Naive thymus-derived CD8-positive, alpha-beta T cell (primary cell): Measurements from ENCODE around the gene TMEM132D. TPM values are rescaled to one million over a fixed set of nuclear protein-coding genes. Genes with fewer than 3 reads are reported as not detected.

Experiments used
- ATAC-seq, 2 donors: fragments of 150-1000 bp; cut with Tn5 transposase in 1 of 2; sonication (Bioruptor Pico), chemical (Tn5 transposase) in 1 of 2; 1 replicate in 1 of 2; 2 replicates in 1 of 2; pipeline ENCODE4 v1.10.0; 2021; ENCODE audit warnings: mild to moderate bottlenecking in 2 of 2, moderate library complexity in 2 of 2
- POLR2A ChIA-PET: fragments of 350-600 bp; sonication (Branson Sonifier 250); formaldehyde crosslinking; loops from one replicate; lab custom pipeline; 2021; ENCODE audit warnings: antibody characterized with exemption; lab: Charles Lee
- DNase-seq, 10 donors: peaks; one replicate each; pipeline versions ENCODE4 v3.0.0 to v3.0.0-alpha.2; 2020 to 2022
- H3K27ac Mint-ChIP-seq, 10 donors: one replicate each; pipeline ENCODE4 v1.8.0; 2020 to 2022; ENCODE audit warnings: mild to moderate bottlenecking in 10 of 10, mixed read lengths in 10 of 10, moderate library complexity in 4 of 10, inconsistent platforms in 1 of 10
- H3K27me3 Mint-ChIP-seq, 5 donors: one replicate each; pipeline ENCODE4 v1.8.0; 2021 to 2022; ENCODE audit warnings: mixed read lengths in 5 of 5
- H3K36me3 Mint-ChIP-seq, 3 donors: one replicate each; pipeline ENCODE4 v1.8.0; 2020 to 2022; ENCODE audit warnings: mixed read lengths in 3 of 3, mild to moderate bottlenecking in 2 of 3, inconsistent platforms in 1 of 3
- H3K4me1 Mint-ChIP-seq, 4 donors: one replicate each; pipeline ENCODE4 v1.8.0; 2021 to 2022; ENCODE audit warnings: mixed read lengths in 4 of 4
- H3K4me3 Mint-ChIP-seq, 10 donors: one replicate each; pipeline ENCODE4 v1.8.0; 2020 to 2022; ENCODE audit warnings: mild to moderate bottlenecking in 10 of 10, mixed read lengths in 10 of 10, moderate library complexity in 6 of 10, inconsistent platforms in 1 of 10
- H3K9me3 Mint-ChIP-seq, 9 donors: one replicate each; pipeline ENCODE4 v1.8.0; 2020 to 2022; ENCODE audit warnings: mixed read lengths in 9 of 9, mild to moderate bottlenecking in 3 of 9, inconsistent platforms in 1 of 9, moderate library complexity in 1 of 9
- polyA plus RNA-seq, 3 donors: library from polyadenylated mRNA; unstranded; fragments of 300-500 nt; fragmentation: Illumina TruSeq; gene quantifications; one replicate each; pipeline ENCODE4 v1.2.3, GENCODE V29; 2021
- total RNA-seq, 8 experiments: library from RNA in 2 of 8; stranded (reverse) in 2 of 8; gene quantifications; one replicate each; pipeline ENCODE4 v1.2.3 and lab custom pipeline; 2021 to 2026

TMEM132D gene
- total and polyA plus RNA-seq, 5 experiments from 2014 or later, result not detected

DNA sequence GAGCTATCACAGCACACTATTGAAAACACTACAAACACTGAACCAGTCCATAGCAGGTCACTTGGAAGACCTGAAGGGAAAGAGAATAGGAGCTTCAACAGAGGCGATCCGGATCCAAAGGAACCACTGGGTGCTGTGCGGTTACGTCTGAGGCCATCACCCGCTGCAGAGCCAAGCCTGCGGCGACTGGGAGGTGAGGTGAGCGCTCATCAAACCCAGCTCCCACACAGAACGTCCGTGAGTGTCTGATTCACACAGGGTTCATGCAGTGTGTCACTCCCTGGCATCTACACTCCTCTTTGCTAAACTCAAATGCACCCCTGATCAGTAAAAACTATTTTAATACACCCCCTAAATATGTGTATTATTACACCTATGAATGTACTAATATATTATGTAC is 64.1 kb downstream of the TMEM132D start:
- H3K27me3 Mint-ChIP-seq, result peaks cover 0 to 4% (median under 1%) of the 10 kb centered on the region in 5 donors
- H3K9me3 Mint-ChIP-seq, result no peaks in the 10 kb centered on the region
- H3K4me3 Mint-ChIP-seq, result no peak overlapping the region
- no peaks in the 10 kb centered on the region for H3K36me3 Mint-ChIP-seq
- ATAC-seq, result no peak
- H3K27ac Mint-ChIP-seq, result no peak overlapping the region
- POLR2A ChIA-PET, result no interaction called here
- no peaks in the 10 kb centered on the region for H3K4me1 Mint-ChIP-seq
- no peak for DNase-seq

DNA sequence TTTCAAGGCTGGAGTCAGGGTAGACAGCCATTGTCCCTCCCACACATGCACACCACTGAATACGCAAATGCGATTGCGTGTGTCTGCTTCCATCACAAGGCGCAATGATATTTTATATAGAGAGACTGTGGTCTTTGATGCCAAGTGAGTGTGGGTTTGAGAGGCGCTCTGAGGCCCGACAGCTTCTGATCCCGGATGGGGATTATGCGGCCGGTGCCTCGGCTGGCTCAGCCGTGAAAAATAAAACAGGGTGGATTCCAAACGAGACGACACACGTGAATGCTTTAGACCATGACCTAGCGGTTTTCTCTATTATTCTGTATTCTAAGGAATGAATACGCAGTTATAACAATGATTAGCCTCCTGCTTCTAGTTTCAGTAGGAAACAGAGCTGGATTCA is 72.5 kb downstream of the TMEM132D start:
- Mint-ChIP-seq H3K4me3 (no peak overlapping the region), H3K4me1 (no peaks in the 10 kb centered on the region), H3K27ac (no peak overlapping the region), H3K36me3 (no peaks in the 10 kb centered on the region), H3K27me3 (peaks cover 0 to 7% (median 0%) of the 10 kb centered on the region in 5 donors), H3K9me3 (peaks cover 0 to 3% (median 0%) of the 10 kb centered on the region in 9 donors)
- POLR2A ChIA-PET, result no interaction called here
- ATAC-seq, result no peak
- no peak for DNase-seq

DNA sequence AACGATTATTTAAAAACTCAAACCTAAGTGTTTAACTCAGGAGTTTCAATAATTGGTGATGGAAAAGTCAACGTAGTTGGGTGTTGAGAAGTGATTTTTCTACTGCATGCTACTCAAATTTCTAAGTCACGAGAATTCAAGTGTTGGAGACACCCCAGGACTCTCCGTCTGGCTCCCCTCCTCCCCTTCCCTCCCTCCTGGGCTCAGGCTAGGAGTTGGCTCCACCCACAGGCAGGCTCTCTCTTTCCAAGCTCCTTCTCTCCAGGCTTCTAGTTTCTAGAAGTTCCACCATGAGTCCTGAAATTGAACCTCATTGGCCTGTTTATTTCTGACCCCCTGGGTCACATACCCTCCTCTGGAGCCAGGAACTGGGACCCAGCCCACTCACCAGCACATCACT is 73.0 kb downstream of the TMEM132D start:
- H3K4me3 Mint-ChIP-seq, result no peak overlapping the region
- POLR2A ChIA-PET, result no interaction called here
- H3K4me1 Mint-ChIP-seq, result no peaks in the 10 kb centered on the region
- DNase-seq, result no peak
- no peak overlapping the region for H3K27ac Mint-ChIP-seq
- peaks cover 0 to 3% (median 0%) of the 10 kb centered on the region in 9 donors for H3K9me3 Mint-ChIP-seq
- peaks cover 0 to 7% (median 0%) of the 10 kb centered on the region in 5 donors for H3K27me3 Mint-ChIP-seq
- ATAC-seq, result no peak
- no peaks in the 10 kb centered on the region for H3K36me3 Mint-ChIP-seq

DNA sequence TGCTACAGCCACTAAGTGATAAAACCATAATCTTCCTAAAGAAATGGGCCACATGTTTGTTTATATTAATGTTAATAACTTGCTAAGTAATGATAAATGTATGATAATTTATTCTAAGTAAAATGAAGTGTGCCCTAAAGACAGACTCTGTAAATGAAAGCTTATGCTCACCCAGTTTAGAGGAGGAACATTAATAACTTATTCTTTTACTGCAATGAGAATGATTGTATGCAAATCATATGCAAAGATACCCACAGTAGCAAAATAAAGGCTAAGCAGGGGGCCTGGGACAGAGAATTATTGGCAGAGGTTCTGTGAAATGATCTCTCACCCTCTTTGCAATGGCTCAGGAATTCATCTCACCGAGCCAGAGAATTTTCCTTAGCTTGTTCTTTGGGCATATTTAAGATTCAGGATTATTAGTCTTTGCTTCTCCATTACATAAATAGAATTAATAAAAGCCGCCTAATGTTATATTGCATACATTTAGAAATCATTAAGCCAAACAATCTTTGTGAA is 75.9 kb downstream of the TMEM132D start:
- Mint-ChIP-seq H3K4me1 (no peaks in the 10 kb centered on the region), H3K9me3 (peaks cover 0 to 4% (median 1%) of the 10 kb centered on the region in 9 donors), H3K4me3 (no peak overlapping the region), H3K27ac (no peak overlapping the region), H3K27me3 (peaks cover 0 to 9% (median 2%) of the 10 kb centered on the region in 5 donors), H3K36me3 (no peaks in the 10 kb centered on the region)
- no peak for ATAC-seq
- POLR2A ChIA-PET, result no interaction called here
- no peak for DNase-seq

DNA sequence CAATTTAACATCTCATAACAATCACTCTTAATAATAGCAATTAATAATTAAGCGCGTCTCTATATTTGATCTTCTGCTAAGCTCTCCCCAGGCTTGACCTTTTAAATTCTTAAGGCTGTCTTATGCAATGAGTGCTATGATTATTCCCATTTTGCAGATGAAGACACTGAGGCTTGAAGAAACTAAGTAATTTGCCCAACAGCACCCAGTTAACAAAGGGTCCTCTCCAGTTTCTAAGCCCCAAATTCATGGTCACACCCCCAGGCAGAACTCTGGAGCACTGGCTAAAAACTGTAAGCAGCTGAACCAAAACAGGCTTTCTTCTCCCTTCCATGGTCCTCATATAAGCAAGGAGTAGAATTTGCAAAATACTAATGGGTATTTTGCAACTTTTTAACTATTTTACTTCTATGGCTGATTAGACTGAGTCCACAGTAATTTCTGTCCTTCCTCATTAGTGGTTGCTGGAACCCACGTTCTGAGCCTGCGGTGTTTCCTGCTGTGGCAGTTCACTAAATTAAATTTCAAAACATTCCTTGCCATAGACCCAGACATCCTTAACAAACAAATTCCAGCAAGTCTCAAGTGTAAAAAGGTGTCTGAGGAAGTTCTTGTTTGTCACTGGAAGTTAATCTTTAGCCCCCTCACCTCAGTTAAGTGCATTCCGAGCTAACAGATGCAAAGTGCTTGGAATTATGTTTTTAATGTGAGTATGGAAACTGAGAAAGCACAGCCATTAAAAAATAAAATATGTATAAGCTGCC is 76.5 kb downstream of the TMEM132D start:
- Mint-ChIP-seq H3K9me3 (peaks cover 0 to 7% (median 3%) of the 10 kb centered on the region in 9 donors), H3K4me3 (no peak overlapping the region), H3K36me3 (no peaks in the 10 kb centered on the region), H3K27ac (no peak overlapping the region), H3K4me1 (no peaks in the 10 kb centered on the region), H3K27me3 (peaks cover 0 to 9% (median 2%) of the 10 kb centered on the region in 5 donors)
- no peak for ATAC-seq
- POLR2A ChIA-PET, result no interaction called here
- DNase-seq, result no peak

DNA sequence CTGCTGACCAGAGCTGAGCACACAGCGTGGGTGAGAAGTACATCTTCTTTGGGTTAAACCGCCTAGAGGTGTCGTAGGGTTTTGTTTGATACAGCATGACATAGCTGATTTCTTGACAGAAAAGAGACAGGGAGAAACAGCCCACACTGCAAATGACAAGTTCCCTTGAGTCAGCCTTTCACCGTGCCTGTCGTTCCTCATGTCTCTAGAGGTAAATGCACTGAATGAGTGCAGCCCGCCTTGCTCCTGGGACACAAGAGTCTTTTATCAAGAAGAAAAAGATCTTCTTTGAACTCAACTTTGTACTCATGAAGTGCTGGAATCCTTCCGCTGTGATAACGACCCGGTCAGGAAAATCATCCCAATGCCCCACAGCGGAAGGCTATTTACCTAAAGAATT is 77.6 kb downstream of the TMEM132D start:
- H3K36me3 Mint-ChIP-seq, result no peaks in the 10 kb centered on the region
- no peak for ATAC-seq
- POLR2A ChIA-PET, result no interaction called here

DNA sequence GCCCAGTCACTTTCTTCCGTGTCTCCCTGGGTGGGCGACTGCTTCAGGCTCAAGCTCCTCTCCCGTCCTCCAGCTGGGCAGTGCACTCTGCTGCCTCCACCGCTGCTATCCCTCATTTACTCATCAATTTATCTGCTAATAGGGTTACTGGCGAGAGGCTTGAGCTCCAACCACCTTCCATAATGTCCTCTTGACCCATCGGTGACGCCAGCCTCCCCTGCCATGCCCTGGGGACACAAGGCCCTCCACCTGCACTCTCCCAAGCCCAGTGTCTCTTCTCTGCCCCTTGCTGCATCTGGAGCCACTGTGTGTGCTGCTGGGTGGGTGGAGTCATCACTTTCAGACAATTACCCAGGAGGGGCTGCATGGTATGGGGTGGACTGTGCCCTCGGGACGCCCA is 78.5 kb downstream of the TMEM132D start:
- H3K36me3 Mint-ChIP-seq, result no peaks in the 10 kb centered on the region
- no peak overlapping the region for H3K27ac Mint-ChIP-seq
- H3K27me3 Mint-ChIP-seq, result peaks cover 0 to 9% (median 2%) of the 10 kb centered on the region in 5 donors
- H3K4me1 Mint-ChIP-seq, result no peaks in the 10 kb centered on the region
- POLR2A ChIA-PET, result no interaction called here
- DNase-seq, result no peak
- H3K9me3 Mint-ChIP-seq, result peaks cover 0 to 13% (median 4%) of the 10 kb centered on the region in 9 donors
- H3K4me3 Mint-ChIP-seq, result no peak overlapping the region
- no peak for ATAC-seq

More for the DNA sequence above, 77.6 kb downstream of the TMEM132D start:
- H3K9me3 Mint-ChIP-seq, result peaks cover 0 to 13% (median 4%) of the 10 kb centered on the region in 9 donors
- H3K4me1 Mint-ChIP-seq, result no peaks in the 10 kb centered on the region
- peaks cover 0 to 9% (median 2%) of the 10 kb centered on the region in 5 donors for H3K27me3 Mint-ChIP-seq
- DNase-seq, result no peak
- no peak overlapping the region for H3K27ac Mint-ChIP-seq
- H3K4me3 Mint-ChIP-seq, result no peak overlapping the region

DNA sequence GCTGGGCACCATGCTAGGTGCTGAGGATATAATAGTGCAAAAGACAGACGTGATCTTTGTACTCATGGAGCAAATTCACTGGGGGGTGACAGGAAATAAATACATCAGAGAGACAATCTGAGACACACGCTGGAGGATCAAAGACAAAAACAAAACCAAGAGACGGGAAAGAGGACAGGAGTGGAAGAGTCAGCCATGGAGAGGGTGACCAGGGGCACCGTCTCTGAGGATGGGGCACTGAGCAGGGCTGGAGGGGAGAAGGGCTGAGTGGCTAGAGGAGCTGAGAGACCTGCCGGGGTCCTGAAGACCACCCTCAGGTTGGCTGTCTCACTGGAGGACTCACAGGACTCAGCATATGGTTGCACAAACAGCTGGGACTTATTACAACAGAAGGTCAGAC is 81.9 kb downstream of the TMEM132D start:
- Mint-ChIP-seq H3K27me3 (peaks cover 0 to 9% (median 2%) of the 10 kb centered on the region in 5 donors), H3K36me3 (no peaks in the 10 kb centered on the region), H3K4me3 (no peak overlapping the region), H3K27ac (no peak overlapping the region), H3K4me1 (no peaks in the 10 kb centered on the region), H3K9me3 (peaks cover 0 to 17% (median 4%) of the 10 kb centered on the region in 9 donors)
- ATAC-seq, result no peak
- POLR2A ChIA-PET, result no interaction called here
- no peak for DNase-seq

DNA sequence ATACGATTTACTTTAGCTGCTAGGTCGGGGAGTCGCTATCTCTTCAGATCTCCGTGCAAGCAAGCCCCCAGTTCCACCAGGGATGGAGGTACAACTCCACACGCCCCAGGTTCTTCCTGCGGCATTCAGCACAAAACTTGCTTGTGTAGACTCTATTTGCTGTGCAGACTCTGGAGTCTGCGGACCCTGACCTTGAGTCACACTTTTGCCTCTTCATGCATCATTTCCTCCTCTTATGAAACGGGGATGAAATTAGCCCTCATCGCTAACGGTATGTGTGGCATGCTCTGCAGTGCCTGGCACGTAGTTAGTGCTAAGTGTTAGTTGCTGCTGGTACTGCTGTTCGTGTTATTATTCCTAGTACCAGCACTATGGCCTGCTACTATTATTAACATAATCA is 84.4 kb downstream of the TMEM132D start:
- POLR2A ChIA-PET, result no interaction called here
- ATAC-seq (no peak), DNase-seq (no peak)
- peaks cover 0 to 17% (median 4%) of the 10 kb centered on the region in 9 donors for H3K9me3 Mint-ChIP-seq
- H3K27ac Mint-ChIP-seq, result no peak overlapping the region
- H3K4me3 Mint-ChIP-seq, result no peak overlapping the region
- no peaks in the 10 kb centered on the region for H3K36me3 Mint-ChIP-seq
- H3K4me1 Mint-ChIP-seq, result no peaks in the 10 kb centered on the region
- peaks cover 0 to 6% (median 0%) of the 10 kb centered on the region in 5 donors for H3K27me3 Mint-ChIP-seq

DNA sequence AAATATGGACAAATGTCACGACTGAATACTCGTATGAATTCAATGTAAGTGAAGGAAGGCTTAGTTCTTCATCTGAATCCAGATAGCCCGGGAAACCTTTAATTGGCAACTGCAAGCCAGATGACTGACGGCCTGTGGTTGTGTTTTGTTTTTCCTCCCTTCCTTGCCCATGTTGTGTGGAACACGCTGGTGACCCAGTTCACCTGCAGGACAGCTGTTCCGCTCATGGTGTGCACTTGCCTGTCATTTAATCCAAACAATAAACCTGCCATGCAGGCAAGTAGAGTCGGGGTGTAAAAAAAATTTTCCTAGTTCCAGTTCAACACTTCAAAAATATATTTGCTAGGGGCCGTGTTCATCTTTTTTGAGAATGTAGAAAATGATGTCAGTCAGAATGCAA is 88.0 kb downstream of the TMEM132D start:
- Mint-ChIP-seq H3K36me3 (no peaks in the 10 kb centered on the region), H3K9me3 (peaks cover 0 to 7% (median 0%) of the 10 kb centered on the region in 9 donors), H3K27me3 (peaks cover 0 to 2% (median 0%) of the 10 kb centered on the region in 5 donors), H3K4me3 (no peak overlapping the region), H3K27ac (no peak overlapping the region), H3K4me1 (no peaks in the 10 kb centered on the region)
- no peak for ATAC-seq
- POLR2A ChIA-PET, result no interaction called here
- no peak for DNase-seq

DNA sequence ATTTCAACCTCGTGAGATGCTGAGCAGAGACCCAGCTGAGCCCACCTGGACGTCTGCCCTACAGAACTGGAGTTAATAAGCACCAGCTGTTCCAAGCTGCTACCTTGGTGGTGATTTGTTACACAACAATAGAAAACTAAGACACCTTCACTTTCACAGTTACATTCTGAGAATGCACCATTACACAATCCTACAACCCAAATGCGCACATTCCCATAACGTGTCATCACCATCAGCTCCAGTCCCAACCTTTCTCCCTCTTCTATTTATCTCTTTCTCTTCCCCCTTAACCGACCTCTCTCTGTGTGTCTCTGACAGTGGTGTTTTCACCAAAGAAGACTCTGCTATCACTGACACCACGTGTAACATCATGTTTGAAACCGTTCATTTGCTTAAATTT is 91.9 kb downstream of the TMEM132D start:
- Mint-ChIP-seq H3K27ac (no peak overlapping the region), H3K9me3 (peaks cover 0 to 11% (median 2%) of the 10 kb centered on the region in 9 donors), H3K36me3 (peaks cover 0 to 6% (median 0%) of the 10 kb centered on the region in 3 donors), H3K4me3 (no peak overlapping the region), H3K4me1 (no peaks in the 10 kb centered on the region), H3K27me3 (peaks cover 0 to 9% (median 0%) of the 10 kb centered on the region in 5 donors)
- POLR2A ChIA-PET, result no interaction called here
- DNase-seq (no peak), ATAC-seq (no peak)

DNA sequence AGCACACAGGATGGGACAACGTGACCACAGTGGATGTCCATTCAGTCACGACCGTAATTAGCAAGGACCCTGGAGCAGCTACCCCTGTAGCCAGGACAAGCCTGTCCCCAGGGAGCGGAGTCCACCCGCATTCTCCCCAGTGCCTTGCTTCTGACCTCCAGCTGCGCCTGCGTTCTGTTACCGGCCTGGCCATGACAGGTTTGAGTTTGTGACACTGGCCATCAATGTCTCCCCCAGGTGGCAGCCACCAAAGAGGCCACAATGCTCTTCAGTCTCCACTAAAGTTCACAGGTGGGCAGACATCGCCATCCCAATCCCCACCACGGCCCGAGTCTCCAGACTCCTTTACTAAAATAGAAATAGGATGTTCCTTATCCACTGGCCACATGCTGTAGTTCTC is 96.7 kb downstream of the TMEM132D start:
- peaks cover 0 to 9% (median 0%) of the 10 kb centered on the region in 5 donors for H3K27me3 Mint-ChIP-seq
- H3K4me1 Mint-ChIP-seq, result no peaks in the 10 kb centered on the region

DNA sequence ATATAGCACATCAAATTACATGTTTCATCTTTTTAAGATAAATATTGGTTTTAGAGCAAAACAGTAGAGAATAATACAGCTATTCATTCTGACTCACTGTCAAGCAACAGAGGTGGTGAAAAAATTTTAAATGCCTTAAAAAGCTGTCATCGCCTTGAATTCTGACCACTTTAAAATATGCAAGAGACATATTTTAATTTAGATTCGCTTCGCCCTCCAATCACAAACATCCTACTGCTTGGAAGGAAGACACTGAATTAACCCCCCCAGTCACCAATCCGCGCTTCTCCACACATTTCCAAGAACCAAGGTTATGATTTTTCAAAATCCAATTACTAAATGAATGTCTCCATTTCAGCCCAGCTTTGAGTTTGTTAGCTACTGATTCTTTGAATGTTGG is 112.4 kb downstream of the TMEM132D start:
- DNase-seq (no peak), ATAC-seq (no peak)
- POLR2A ChIA-PET, result no interaction called here
- Mint-ChIP-seq H3K9me3 (peaks cover 0 to 9% (median 2%) of the 10 kb centered on the region in 9 donors), H3K27ac (no peak overlapping the region), H3K36me3 (no peaks in the 10 kb centered on the region), H3K27me3 (peaks cover 0 to 3% (median 0%) of the 10 kb centered on the region in 5 donors), H3K4me1 (no peaks in the 10 kb centered on the region), H3K4me3 (no peak overlapping the region)

More for the DNA sequence above, 96.7 kb downstream of the TMEM132D start:
- no peak for ATAC-seq
- POLR2A ChIA-PET, result no interaction called here
- Mint-ChIP-seq H3K4me3 (no peak overlapping the region), H3K36me3 (peaks cover 0 to 6% (median 0%) of the 10 kb centered on the region in 3 donors), H3K9me3 (peaks cover 0 to 11% (median 2%) of the 10 kb centered on the region in 9 donors), H3K27ac (no peak overlapping the region)
- DNase-seq, result no peak
